CD4-positive, alpha-beta T cell treated with Interleukin-17A for 1 hour (primary cell): Measurements from ENCODE around the gene FMNL3.
A peak's percentile ranks its signal among the peaks of the same experiment; 100 is the strongest.

Source experiments
- DNase-seq: peaks from one replicate; pipeline ENCODE4 v3.0.0-alpha.2; 2020

The FMNL3 gene

DNA sequence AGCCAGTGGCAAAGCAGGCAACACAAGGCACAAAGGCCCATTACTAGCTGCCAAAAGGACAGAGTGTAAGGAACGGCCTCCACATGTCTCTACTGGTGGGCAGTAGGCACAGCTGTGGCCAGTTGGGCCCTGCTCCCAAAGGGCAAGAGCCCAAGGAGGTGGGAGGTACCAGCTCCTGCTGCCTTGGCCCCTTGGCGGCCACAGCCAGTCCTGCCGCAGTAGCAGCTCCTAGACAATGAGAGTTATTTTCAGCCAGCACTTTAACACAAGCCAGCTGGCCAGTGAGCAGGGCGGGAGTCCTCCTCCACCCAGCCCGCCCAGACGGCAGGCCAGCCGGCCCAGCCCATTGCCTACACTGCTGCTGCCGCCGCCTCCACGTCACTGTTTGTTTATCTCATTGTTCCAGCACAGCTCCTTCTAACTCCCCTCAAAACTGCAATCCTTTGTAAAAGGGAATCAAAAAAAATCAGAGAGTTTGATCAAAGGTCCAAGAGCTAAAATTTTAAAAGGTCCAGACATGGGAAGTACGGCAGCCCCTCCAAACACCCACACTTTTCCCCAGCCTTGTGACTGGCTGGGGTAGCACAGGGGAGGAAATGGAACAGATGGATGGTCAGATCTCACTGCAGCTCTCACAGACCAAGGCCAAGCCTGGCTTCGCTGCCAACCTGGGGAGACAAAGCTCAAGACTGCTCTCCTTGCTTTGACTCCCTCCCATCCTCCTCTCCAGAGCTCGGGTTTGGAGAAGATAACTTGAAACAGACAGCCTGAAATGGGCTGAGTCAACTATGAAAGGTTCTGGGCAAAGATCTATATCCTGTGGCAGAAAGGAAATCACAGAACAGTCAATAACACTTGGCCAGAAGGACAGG is 33.5 kb downstream of the FMNL3 start:
- DNase-seq, result no peak

DNA sequence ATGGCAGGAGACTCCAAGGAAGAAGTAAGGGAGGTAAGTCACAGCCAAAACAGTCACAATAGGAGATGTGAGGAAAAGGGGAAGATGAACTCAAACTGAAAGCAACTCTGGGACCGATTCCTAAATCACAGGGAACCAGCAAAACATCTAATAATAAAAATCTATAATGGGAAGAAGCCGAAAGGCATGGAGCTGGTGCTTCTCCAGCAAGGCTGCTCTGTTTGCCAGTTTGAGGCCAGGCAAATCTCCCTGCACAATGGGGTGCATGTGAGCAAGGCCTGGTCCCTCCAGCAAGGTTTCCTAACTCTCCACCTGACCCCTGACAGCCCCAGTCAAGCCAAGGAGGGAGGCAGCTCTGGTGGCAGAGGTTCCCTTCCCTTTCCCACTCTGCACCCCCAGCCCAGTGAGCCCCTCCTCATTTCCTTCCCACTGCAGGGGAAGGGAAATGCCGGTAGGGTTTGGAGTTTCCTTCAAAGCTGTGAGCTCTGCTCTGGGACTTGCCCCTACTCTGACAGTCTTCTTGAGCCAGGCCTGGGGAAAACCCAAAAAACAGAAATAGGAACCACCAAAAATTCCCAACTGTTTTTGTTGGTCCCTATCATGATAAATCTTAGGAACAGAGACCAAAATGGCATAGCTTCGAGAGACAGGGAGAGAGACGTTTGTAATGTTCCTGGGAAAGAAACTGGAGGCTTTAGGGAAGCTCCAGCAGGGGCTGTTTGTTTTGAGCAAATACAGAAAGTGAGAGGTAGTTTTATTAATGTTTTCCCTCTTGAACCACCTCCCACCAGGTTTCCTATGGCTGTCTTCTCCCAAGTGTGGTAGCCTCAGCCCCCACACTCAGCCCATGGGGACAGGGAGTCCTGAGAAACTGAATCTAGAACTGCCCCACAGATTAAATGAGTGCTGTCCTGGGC is 34.6 kb downstream of the FMNL3 start:
- DNase-seq, result no peak

DNA sequence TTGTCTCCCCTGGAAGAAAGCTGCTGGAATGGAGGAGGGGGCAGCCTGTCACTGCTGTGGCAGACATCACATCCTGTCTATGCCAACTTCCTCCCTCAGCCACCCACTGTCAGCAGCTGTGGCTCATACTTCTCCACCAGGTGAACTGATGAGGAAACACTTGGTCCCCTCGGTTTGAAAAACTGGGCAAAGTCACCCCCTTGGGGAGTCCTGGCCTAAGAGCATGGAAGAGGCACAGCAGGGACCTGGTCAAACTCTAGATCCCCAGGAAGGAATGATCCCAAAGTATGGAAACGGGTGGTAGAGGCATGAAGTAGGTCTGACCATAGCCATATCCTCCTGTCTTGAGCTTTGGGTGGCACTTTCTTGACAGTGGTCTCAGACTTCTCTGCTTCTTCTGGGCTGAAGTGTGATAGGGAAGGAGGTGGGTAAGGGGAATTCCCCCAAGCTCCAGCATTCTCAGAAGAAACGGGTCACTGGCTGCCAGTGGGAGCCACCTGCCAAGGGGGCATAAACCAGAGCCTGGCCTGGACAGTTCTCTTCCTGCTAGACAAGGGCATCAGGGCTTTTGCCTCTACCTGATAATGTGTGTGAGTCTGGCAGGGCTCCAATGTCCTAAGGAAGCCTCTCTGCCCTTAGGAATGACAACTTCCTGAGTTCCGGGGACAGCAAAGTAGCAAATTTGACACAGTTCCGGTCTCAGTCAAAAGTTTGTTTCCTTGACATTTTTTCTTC is 36.0 kb downstream of the FMNL3 start:
- peak; percentile 85 for DNase-seq

DNA sequence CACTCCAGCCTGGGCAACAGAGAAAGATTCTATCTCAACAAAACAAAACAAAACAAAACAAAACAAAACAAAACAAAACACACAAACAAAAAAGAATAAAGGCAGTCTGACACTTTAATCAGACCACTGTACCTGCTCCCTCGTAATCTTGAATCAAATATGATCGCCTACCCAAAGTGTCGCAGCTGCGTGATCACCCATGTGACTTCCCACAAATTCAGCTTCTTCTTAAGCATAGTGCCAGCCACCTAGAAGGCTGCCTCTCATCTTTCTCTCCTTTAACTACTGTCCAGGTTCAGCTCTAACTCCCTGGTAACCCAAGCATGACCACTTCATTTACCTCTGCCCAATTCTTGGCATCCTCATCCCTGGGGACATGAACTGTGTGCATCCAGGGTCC is 37.4 kb downstream of the FMNL3 start:
- DNase-seq, result no peak

DNA sequence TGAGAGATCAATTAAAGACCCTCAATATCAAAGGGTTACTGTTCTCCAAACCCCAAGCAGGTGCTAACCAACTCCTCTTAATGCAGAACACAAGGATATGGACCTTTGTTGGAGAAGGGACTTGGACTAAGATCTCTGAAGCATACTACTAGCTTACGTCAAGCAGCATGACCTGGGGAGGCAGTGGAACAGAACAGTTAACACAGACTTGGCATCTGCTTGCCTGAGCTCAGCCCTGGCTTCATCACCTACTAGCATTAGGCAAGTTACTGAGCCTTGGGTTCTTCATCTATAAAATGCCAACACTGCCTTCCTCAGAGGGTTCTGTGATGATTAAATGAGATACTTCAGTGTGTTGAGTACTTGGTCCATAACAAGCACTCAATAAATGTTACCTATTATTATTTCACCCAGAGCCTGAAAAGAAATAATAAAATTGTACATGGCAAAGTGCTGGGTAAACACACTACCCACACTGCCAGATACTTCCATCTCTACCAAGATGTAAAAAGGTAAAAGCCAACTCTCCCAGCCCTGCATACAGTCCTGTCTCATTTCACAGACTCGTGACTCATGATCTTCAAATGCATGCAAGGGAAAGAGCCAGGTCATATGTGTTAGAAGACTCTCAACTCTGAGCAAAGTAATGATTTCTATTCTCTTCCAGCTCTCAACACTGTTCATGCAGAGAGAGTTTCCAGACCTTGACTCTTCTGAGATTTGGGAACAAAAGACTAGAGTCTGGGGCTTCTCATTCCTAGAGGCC is 39.7 kb downstream of the FMNL3 start:
- DNase-seq, result no peak

DNA sequence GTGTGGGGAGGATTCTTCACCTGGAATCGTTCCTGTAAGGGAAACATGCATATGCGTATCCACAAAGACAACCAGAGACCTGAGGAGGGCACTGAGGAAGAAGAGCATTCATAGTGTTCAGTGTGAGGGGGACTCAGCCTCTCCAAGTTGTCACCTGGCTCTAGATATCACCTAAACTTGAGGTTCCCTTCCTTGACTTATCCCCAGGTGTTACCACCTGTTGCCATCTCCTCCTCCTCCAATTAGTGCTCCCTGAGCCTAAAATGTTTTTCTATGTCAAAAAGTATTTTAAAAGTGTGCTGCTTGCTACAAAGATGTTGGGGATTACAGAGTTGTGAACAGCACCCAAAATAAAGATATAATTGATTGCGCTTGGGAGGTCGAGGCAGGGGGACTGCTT is 41.0 kb downstream of the FMNL3 start:
- no peak for DNase-seq

DNA sequence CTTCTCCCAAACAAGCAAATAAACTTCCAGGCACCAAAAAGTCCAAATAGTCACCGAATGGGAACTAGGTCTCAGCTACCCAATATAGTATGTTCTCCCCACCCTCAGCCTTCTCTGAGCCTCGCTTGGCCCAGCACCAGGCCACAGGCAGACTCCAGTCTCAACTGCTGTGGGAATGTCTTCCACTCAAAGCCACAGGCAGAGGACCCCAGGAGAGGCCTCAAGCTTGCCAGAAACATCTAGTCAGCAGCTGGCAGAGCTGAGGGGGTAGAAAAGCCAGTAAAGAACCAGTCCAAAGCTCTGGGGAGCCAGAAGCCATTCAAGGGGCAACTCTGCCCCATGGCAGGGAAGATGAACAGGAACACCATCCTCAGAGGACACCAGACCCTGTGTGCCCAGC is 41.8 kb downstream of the FMNL3 start:
- no peak for DNase-seq

DNA sequence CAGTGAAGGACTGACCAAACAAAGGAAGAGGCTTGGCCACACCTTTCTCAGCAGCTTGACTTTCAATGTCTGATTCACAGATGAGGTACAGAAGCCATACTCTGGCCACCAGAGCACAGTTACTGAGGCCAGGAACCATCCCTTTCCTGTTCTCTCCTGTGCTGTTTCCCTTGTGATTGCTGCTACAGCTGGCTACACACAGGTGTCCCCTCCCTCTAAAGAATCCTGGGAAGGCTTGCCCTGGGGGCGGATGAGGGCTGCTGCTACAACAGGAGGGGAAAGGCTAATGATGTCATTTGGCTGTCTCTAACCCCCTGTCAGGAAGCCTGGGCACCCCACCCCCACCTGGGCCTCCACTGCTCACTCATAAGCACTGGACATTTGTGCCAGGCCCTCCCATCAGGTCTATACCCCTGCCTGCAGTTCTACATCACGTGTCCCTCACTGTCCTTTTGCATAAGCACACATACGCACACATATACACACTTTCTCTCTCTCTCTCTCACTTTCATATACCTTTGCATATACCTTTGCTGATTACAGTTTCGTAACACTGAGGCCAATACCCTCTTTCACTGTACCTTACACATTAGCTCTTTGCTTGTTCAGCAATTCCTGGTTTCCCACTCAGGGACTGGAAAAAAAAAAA is 42.5 kb downstream of the FMNL3 start:
- DNase-seq, result no peak

DNA sequence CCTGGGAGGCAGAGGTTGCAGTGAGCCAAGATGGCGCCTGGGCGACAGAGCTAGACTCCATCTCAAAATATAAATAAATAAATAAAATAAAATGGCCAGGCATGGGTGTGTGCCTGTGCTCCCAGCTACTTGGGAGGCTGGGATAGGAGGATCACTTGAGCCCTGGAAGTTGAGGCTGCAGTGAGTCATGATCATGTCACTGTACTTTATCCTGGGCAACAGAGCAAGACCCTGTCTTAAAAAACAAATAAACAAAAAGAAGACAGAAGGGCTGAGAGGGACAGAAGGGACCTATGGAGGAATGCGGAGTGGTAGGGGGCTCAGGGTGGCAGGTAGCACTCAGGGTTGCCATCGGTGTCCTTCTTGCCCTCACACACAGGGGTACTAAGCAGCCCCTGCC is 43.0 kb downstream of the FMNL3 start:
- no peak for DNase-seq

DNA sequence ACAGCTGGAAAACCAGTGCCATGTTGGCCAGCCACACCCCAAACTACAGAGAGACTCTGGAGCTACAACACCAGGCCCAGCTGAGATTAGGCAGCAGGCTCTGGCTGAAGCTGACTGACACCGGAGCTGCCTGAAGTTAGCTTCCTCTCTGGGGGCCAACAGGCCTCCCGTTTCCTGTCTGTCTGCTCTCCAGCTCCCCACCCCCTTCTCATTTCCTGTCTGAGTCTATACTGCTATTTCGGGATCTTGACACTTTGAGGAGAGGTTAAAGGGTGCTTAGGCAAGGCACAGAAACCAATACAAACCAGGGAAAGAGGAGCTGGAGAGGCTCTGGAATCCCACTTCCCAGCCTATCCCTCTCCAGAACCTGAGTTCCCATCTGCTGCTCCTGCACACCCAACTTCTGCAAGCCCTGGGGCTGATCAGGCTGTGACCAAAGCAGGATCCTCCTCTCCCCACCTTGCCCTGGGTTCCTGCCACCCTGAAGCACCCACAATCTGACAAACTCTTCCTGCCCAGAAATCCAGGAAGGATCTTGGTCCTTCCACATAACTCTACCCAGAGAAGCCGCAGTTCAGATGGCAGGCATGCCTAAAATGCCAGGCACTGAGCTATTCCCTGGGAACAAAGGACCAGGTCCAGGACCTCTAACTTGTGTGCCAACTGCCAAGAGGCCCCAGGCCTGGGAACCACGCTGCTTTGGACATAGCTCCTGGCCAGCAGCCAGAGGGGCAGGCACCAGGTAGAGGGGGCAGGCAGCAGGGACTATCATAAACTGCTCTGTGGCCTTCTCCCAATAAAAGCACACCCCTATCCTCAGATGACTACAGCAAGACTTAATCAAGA is 44.0 kb downstream of the FMNL3 start:
- peak; percentile 90 for DNase-seq

DNA sequence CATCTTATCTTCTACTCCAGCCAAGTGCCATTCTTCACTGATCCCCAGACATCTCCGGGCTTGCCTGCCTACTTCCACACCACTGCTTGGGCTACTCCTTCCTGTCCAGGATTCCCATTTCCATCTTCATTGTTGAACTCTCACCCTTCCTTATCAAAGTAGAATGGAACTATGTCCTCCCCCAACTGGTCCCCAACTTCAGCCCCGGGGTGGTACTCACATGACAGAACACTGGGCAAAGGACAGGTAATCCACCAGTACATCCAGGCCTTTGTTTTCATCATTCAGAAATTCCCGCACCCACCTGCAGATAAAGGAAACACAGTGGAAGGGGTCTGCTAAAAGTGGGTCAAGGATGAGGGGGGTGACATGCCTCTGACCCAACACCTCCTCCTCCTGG is 45.5 kb downstream of the FMNL3 start:
- DNase-seq, result no peak

DNA sequence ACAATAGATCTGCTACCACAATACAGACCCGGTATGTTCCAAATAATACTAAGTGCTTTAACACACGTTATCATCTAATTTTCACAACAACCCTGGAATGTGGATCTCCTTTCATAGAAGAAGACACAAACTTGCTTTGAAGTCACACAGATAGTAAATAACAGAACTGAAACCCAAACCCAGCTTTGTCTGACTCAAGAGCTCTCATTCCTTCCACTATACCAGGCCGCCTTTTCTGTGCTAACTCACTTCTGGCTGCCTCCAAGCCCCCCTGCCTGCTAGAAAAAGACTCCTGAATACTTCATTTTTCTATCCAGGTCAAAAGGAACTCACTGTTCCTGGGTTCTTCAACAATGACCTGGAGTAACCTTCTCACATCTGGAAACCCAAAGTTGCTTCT is 46.0 kb downstream of the FMNL3 start:
- no peak for DNase-seq

DNA sequence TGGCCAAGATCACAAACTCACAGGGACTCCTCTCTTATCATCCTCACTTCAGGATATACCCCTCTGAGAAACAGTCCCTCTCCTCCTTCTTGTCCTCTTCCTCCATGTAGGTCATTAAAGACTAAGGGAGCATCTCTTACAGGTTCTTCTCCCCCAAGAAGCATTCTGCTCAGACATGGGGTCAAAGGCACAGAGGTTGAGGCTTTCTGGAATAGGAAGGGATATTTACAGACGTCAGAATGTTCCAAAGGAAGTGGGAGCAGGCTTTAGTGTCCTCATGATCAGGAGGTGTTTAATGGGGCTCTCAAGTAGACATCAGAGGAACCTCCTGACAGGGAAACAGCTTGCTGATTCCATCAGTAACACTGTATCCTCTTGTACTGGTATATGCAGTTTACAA is 47.5 kb downstream of the FMNL3 start:
- DNase-seq, result no peak

DNA sequence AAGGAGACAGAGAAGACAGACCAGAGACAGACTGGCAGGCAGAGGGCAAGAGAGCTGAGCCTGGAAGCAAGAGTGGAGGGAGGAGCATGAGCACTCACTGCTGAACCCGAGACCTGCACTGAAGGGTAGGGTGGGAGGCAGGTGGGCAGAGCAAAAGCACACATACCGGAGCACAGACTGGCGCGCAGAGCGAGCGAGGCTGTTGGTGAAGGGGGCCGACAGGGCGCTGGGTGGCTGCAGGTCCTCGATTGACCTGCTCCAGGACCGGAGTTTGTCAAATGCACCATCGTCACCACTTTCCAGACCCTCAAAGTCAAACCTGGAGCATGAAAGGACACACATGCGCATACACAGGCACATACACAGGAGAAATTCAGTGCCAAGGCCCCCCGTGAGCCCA is 48.9 kb downstream of the FMNL3 start:
- no peak for DNase-seq

DNA sequence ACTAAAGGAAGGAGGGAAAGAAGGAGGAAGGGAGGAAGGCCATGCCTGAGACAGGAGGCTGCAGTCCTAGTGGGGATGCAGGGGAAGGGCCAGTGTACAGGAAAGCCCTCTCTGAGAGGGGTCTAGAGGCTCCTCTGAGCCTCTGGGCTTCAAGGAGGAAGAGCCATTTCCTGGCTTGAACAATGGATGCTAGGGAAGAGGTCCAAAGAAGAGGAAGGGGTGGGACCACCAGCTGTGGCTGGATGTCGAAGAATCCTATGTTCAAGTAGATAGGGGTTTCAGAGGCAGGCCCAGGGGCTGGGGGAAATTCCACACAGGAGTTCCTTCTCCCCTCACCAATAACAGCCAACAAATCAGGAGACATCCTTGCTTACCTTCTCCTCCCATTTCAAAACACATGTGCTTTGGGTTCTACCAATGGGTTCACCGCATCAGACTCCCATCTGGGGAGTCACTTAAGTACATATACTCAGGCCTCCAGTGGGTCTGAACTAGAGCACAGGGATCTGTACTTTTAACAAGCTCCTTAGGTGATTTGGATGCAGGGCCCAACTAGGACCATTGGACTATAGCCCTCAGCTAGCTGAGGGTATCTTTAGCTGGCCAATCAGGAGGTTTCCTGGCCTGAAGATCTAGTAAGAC is 51.5 kb downstream of the FMNL3 start:
- DNase-seq, result no peak

DNA sequence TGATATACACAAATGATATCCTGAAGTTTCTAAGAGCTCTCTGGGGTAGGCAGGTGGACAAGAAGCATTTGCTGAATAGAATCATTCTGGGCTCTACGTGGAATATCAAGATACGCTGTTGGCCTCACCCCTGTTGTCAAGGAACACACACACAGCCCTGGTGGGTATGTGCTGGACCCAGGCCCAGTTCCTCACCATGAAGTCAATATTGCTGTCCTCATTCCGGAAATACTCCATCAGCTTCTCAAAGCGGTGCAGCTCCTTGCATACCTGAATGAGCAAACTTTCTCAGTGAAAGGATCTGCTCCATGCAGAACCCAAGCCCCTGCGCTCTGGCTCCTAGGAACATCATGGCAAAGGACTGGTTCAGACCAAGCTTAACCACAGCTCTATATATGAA is 52.5 kb downstream of the FMNL3 start:
- no peak for DNase-seq

DNA sequence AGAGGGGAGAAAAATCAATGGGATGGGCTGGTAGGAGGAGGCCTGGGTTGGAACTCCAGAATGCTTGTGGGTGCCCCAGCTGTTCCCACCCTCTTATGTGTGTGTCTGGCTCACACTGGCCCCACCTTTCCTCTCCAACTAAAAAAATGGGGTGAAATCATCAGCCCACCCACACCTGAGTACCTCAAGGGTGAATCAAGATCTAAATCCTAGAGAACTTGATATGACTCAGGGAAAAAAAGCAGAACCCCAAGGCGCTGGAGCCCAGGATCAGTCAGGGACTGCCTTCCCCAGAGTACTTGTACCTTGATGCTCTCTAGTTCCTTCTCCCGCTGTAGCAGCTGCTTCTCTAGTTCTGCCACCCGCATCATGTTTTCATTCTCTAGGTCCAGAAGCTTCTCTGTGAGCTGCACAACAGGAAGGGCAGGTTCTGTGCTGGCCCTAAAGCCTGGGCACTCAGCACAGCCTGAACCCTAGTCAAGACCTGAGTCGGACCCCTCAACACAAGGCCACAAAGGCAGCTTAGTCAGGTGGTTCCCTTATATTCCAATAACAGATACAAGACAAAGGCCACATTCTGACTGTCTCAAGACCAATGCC is 54.2 kb downstream of the FMNL3 start:
- no peak for DNase-seq

DNA sequence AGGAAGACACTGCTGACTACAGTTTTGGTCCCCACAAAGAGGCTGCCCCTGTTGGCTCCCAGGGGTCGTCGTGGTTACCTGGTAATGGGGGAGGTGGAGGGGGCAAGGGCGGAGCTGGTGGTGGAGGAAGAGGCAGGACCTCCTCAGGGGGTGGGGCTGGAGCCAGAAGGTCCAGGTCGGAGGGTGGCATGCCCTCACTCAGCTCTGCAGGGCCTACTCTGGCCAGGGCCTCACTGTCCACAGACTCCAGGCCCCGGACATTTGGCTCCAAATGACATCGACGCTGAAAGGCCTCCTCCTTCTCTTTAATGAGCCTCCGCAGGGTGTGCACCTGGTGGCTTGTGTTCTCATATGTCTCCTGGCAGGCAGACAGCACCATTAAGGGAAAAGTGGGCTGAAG is 55.4 kb downstream of the FMNL3 start:
- no peak for DNase-seq

DNA sequence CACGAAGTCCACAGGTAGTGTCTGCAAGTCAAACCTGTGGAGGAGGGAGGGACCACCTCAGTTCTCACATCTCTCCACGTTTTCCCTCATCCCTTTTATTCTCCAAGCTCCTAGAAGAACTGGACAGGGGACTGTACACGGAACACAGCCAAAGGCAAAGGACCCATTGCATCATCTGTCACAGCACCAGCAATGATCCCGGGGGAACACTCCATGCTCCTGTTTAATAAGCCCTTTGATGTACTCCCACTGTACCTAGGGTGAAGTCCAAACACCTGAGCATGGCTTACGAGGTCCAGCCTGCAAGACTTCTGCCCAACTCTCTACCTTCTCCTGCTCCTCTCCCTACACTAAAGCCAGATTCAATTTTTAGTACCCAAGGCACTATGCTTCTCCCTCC is 57.3 kb downstream of the FMNL3 start:
- DNase-seq, result no peak

DNA sequence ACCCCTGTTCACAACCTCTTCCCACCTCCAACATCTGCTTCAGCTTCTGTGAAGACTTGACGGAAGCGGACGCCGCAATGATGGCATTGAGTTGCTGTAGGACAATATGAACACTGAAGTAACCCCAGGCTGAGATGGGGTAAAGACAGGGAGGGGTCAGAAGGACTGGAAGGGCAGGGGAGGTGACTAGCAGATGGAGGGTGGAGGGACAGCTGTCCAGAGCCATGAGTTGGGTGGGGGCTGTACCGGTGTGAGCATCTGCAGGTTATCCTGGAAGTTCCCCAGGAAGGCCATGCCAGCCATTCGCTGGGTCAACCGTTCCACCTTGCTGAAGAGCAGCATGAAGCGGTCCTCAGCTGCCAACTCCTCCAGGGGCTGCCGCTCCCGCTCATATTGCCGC is 57.8 kb downstream of the FMNL3 start:
- DNase-seq, result no peak
